WTC11 (cell line): Measurements from ENCODE around the gene IBA57.

Experiments used
- FOXK1 ChIP-seq: sonication (generic); formaldehyde crosslinking; IDR thresholded peaks from 2 replicates; pipeline ENCODE4 v1.8.0; 2022; ENCODE audit warnings: mild to moderate bottlenecking, moderate library complexity, missing genetic modification reagents
- FOXP4 ChIP-seq: sonication (generic); formaldehyde crosslinking; IDR thresholded peaks from 2 replicates; pipeline ENCODE4 v1.8.0; 2022; ENCODE audit warnings: mild to moderate bottlenecking, missing genetic modification reagents
- IRF2 ChIP-seq: sonication (generic); formaldehyde crosslinking; IDR thresholded peaks from 2 replicates; pipeline ENCODE4 v1.8.0; 2022; ENCODE audit warnings: low read depth, missing genetic modification reagents, borderline replicate concordance
- JUN ChIP-seq: sonication (generic); formaldehyde crosslinking; IDR thresholded peaks from 2 replicates; pipeline ENCODE4 v1.8.0; 2023; ENCODE audit warnings: mild to moderate bottlenecking, missing genetic modification reagents
- KAT7 ChIP-seq: sonication (generic); formaldehyde crosslinking; IDR thresholded peaks from 2 replicates; pipeline ENCODE4 v1.8.1; 2023; ENCODE audit warnings: missing genetic modification reagents, mild to moderate bottlenecking, borderline replicate concordance
- MAX ChIP-seq: sonication (generic); formaldehyde crosslinking; IDR thresholded peaks from 2 replicates; pipeline ENCODE4 v1.8.0; 2022; ENCODE audit warnings: mild to moderate bottlenecking, missing genetic modification reagents
- NFE2L1 ChIP-seq: sonication (generic); formaldehyde crosslinking; IDR thresholded peaks from 2 replicates; pipeline ENCODE4 v1.8.1; 2023; ENCODE audit warnings: missing genetic modification reagents
- TEAD4 ChIP-seq: sonication (generic); formaldehyde crosslinking; IDR thresholded peaks from 2 replicates; pipeline ENCODE4 v1.8.0; 2022; ENCODE audit warnings: mild to moderate bottlenecking, missing genetic modification reagents
- TF ChIP-seq, protein P1 (sequence below): fragments of 200-600 bp; IDR thresholded peaks from 2 replicates; pipeline ENCODE4 v1.8.0; 2022; ENCODE audit warnings: antibody characterized with exemption
- TF ChIP-seq, protein P2 (sequence below): sonication (generic); formaldehyde crosslinking; IDR thresholded peaks from 2 replicates; pipeline ENCODE4 v1.8.1; 2023; ENCODE audit warnings: mild to moderate bottlenecking, missing genetic modification reagents, moderate library complexity

DNA sequence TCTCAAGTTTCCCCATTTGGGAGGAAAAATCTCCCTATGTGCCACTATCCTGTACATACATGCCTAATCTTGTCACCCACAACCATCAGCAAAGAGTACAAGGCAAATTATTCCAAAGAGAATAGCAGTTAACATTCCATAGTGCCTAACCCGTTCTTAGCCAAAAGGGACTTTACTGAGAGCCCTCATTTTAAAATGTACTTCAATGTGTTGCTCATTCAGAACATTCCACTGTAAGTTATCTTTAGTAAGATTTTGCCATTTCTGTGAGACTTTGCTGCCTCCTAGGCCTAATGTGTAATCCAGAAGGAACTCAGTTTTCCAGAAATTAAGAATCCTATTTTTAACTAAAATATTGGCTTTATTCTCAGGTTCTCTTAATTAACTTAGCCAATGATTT, 45.3 kb upstream of the IBA57 start:
- TF ChIP-seq KAT7 = no peak
- TF ChIP-seq, protein P1, sequence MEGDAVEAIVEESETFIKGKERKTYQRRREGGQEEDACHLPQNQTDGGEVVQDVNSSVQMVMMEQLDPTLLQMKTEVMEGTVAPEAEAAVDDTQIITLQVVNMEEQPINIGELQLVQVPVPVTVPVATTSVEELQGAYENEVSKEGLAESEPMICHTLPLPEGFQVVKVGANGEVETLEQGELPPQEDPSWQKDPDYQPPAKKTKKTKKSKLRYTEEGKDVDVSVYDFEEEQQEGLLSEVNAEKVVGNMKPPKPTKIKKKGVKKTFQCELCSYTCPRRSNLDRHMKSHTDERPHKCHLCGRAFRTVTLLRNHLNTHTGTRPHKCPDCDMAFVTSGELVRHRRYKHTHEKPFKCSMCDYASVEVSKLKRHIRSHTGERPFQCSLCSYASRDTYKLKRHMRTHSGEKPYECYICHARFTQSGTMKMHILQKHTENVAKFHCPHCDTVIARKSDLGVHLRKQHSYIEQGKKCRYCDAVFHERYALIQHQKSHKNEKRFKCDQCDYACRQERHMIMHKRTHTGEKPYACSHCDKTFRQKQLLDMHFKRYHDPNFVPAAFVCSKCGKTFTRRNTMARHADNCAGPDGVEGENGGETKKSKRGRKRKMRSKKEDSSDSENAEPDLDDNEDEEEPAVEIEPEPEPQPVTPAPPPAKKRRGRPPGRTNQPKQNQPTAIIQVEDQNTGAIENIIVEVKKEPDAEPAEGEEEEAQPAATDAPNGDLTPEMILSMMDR = no peak
- no peak for TF ChIP-seq FOXP4
- no peak for TF ChIP-seq FOXK1 (CRISPR knock-in tag)
- no peak for TF ChIP-seq JUN (CRISPR knock-in tag)
- TF ChIP-seq, protein P2, sequence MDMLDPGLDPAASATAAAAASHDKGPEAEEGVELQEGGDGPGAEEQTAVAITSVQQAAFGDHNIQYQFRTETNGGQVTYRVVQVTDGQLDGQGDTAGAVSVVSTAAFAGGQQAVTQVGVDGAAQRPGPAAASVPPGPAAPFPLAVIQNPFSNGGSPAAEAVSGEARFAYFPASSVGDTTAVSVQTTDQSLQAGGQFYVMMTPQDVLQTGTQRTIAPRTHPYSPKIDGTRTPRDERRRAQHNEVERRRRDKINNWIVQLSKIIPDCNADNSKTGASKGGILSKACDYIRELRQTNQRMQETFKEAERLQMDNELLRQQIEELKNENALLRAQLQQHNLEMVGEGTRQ (CRISPR knock-in tag) = no peak
- no peak for TF ChIP-seq NFE2L1 (CRISPR knock-in tag)
- no peak for TF ChIP-seq MAX (CRISPR knock-in tag)
- no peak for TF ChIP-seq IRF2 (CRISPR knock-in tag)
- TF ChIP-seq TEAD4 = no peak
